GM18507 (cell line): ENCODE results near the gene TLN1.

Source experiments
- DNase-seq: peaks from one replicate; pipeline ENCODE4 v3.0.0; 2011; ENCODE audit warnings: low read depth; ENCODE audit not compliant: insufficient read length; ENCODE audit errors: extremely low spot score
- FAIRE-seq: peaks from 2 replicates; lab custom pipeline; 2011; peaks lifted over from hg19 to GRCh38; lab: Jason Lieb, UNC

Gene TLN1

GRCh38 chr9:35732800-35733541, 976 bp upstream of the TLN1 start:
- DNase-seq: no peak
- peak; percentile 59 for FAIRE-seq

GRCh38 chr9:35731415-35732184, 395 bp downstream of the TLN1 start:
- FAIRE-seq: no peak
- DNase-seq: no peak

- no peak for FAIRE-seq
- DNase-seq: no peak
These were observed 1.5 kb downstream of the TLN1 start for GRCh38 chr9:35730486-35730854.

- FAIRE-seq: peak; percentile 76
- DNase-seq: no peak
These were observed 2.1 kb downstream of the TLN1 start for GRCh38 chr9:35729700-35730485.

GRCh38 chr9:35729101-35729500, 2.9 kb downstream of the TLN1 start:
- DNase-seq: no peak
- no peak for FAIRE-seq

GRCh38 chr9:35728041-35728971, 3.7 kb downstream of the TLN1 start:
- DNase-seq (no peak), FAIRE-seq (peak; percentile 86)

GRCh38 chr9:35727676-35728040, 4.3 kb downstream of the TLN1 start:
- FAIRE-seq: no peak
- DNase-seq: no peak

- FAIRE-seq (peak; percentile 52), DNase-seq (no peak)
These were observed 5.1 kb downstream of the TLN1 start for GRCh38 chr9:35726931-35727330.

GRCh38 chr9:35725362-35725761, 6.6 kb downstream of the TLN1 start:
- FAIRE-seq (no peak), DNase-seq (no peak)

- DNase-seq: no peak
- no peak for FAIRE-seq
These were observed 8.1 kb downstream of the TLN1 start for GRCh38 chr9:35723908-35724307.

- FAIRE-seq (no peak), DNase-seq (no peak)
These were observed 8.6 kb downstream of the TLN1 start for GRCh38 chr9:35723426-35723825.

- FAIRE-seq (no peak), DNase-seq (no peak)
These were observed 12.4 kb downstream of the TLN1 start for GRCh38 chr9:35719546-35719945.

GRCh38 chr9:35718721-35719511, 13.1 kb downstream of the TLN1 start:
- FAIRE-seq: peak; percentile 56
- DNase-seq: no peak

GRCh38 chr9:35717132-35717870, 14.7 kb downstream of the TLN1 start:
- FAIRE-seq (no peak), DNase-seq (no peak)

- DNase-seq: no peak
- FAIRE-seq: no peak
These were observed 15.8 kb downstream of the TLN1 start for GRCh38 chr9:35716230-35716629.

- DNase-seq: no peak
- FAIRE-seq: no peak
These were observed 17.3 kb downstream of the TLN1 start for GRCh38 chr9:35714579-35715252.

- DNase-seq (no peak), FAIRE-seq (no peak)
These were observed 17.9 kb downstream of the TLN1 start for GRCh38 chr9:35714123-35714522.
